ENCODE data around the gene ZBED5.
"Not testable (repeated sequence)": the region's sequence is repeated elsewhere in the genome, so short reads cannot be mapped to it uniquely, and the experiment has no call there.

ZBED5 gene

DNA sequence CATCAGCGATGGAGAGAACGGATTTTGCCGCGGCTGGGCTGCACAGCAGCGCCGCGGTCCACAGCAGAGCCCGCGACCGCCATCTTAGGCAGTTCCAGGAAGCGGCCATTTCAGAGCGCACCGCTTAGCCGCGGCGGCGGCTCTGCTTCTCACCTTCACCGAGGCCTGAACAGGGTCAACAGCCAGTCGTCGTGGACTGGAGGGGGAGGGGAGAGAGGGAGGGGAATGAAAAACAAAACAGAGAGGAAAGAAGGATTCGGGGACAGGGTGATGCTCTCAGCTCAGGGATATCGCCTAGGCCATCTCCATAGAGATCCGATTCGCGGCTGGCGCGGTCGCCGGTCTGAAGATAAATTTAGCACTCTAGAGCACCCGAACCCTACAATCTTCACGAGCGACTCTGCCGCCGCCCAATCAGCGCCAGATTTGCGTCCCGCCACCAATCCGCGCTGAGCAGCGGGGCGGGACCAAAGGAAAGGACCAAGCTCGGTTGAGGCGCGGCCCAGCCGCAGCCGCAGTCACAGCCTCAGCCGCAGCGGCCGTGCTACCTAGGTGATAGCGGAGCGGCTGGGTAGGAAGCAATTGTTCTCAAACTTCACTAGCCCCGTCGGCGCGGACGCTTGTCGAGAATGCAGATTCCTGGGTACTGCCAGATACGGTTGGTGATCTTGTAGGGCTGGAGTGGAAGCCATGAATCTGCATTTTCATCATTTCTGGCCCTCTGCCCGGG lies at the start of gene ZBED5:
TSS of gene ZBED5 (minus strand) at position 345 of the 730 bp plus-strand sequence. CDS start 3,108 bp downstream, outside the sequence.
- DNase-seq (ENCODE audit: low read depth): peak; percentile 96

DNA sequence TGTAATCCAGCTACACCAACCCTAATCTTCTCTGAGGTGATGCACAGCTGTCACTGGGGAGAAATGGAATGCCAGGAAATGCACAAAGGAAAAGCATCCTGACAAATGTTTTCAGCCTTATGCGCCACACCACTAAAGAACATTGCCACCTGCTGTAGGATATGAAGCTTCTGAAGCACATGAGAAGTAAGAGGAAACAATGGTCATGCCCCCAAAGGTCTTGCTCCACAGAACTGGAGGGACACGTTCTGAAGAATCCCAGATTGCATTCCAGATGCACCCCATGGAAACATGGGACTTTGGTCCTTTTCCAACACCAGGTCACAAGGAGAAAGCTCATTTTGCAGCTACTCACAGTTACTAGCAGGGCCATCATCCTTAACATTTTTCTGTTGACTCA lies 48.7 kb upstream of the ZBED5 start:
- DNase-seq (ENCODE audit: low read depth): peak; percentile 64

DNA sequence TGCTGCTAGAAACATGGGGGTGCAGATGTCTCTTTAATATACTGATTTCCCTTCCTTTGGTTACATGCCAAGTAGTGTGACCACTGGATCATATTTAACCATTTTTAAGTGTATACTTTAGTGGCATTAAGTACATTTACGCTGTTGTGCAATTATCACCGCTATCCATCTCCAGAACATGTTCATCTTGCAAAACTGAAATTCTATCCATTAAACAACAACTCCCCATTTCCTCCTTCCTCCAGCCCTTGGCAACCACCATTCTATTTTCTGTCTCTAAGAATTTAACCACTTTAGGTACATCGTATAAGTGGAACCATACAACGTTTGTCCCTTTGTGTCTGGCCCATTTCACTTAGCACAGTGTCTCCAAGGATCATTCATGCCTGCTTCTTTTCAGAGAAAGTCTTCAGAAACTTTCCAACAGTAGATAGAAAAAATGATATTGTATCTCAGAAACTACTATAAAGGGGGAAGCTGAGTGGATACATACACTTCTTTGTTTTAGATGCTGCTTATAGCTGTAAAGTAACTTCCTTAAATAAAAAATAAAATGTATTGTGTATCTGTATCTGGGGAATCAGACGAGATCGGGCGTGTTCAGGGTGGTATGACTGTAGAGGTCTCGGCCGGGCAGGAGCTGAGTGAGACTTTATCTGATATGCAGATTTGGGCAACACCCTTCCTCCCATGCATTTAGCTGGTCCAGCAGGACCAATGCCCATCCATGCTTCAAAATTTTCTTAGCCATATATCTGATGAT lies 44.6 kb upstream of the ZBED5 start:
- no peak for DNase-seq (ENCODE audit: low read depth)

DNA sequence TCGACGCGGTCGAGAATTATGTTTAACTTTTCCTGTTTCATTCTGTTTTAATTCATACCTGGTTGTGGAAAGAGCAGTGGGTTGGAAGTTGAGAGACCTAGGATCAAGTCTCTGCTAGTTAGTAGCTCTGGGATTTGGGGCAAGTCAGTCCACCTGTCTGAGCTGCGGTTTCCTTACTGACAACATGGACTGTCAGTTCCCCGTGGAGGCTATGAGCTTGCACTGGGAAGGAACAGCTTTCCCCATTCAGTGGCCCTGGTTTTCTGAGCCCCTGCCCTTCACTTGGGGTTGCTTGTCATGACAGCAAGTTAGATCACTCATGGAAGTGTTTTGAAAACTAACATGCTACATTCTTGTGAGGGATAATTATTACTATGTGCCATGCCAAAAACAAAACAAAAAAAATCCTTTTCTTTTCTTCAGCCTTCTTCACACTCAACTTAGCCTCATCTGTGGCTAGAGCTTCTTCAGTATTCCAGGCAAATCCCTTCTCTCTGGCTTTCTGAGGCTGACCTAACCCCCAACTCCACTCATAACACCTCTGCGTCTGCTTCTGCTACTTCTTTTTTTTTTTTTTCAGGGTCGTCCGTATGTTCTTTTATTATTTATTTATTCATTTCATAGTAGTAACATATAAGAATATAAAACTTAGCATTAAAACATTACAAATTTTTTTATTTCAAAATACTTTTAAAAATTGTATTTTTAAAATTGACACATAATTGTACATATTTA lies 43.0 kb upstream of the ZBED5 start:
- no peak for DNase-seq (ENCODE audit: low read depth)

DNA sequence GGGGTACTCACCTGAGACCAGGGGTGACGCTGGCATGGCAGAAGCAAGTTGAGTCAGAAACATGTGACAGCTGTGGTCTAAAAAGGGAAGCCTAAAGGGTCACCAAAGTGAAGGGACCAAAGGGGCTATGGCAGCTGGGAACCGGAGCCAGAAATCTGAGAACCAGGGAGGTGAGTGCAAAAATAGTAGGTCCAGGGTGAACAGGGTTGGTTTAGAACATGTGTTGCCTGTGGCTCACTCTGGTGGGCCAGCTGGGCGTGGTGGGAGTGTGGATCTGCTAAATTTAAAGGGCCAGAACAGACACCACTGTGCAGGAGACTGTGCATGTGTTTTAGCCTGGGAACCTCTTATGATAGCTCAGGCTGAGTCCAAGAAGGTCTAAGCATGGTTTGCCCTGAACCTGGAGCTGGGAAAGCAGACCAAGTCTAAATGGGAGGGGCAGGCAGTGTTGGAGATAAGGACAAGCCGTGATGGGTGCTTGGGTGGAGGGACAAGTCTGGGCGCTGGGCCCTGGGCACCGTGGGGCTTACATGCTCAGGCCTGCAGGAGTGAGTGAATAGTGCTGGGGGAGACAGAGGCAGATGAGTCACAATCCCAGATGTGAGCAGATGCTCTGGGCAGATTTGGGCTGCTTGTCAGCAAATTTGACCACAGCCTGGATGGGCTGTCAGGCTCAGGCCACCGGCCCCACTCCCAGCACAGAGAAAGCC lies 41.4 kb upstream of the ZBED5 start:
- DNase-seq (ENCODE audit: low read depth): no peak

DNA sequence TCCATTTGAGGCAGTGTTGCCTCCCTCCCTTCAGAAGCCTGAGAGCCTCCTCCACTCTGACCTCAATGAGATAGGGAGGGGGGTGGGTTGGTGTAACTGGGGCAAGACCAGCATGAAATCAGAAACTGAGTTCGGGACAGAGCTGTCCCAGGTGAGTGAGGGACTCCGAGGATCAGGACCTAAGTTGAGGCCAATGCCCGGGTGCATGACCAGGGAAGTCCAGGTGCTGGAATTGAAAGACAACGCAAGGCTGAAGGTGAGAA lies 40.8 kb upstream of the ZBED5 start:
- no peak for DNase-seq (ENCODE audit: low read depth)

DNA sequence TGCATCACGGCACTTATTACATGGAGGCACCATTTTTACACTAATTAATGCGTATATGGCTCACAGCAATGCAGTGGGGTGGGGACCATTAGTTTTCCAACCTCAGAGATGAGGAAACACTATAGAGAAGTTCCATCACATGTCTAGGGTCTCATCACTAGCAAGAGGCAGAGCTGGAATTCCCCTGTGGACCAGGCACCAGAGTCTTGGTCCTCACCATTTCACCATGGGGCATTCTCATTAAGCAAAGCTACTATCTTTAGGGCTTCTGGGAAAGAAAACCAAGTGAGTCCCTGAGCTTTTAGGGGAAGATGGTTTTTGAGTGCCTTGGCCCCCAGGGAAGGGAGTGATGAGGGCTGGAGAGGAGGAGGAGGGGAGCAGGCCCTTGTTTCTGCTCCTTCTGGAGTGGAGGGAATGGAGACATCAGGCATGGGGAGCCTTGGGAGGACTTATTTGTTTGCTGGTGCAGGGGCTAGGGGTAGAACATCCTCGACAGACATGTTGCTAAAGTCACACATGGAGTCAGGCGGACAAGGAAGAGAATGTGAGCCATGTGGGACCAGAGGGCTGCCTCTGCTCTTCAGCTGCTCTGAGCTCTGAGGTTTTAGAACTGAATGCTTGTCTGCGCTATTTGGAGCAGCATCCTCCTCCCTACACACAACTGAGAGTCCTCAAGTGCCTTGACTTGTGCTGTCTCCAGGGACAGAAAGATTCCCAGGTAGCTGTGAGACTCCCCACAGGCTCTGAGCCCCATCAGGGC lies 40.3 kb upstream of the ZBED5 start:
- DNase-seq (ENCODE audit: low read depth): no peak

DNA sequence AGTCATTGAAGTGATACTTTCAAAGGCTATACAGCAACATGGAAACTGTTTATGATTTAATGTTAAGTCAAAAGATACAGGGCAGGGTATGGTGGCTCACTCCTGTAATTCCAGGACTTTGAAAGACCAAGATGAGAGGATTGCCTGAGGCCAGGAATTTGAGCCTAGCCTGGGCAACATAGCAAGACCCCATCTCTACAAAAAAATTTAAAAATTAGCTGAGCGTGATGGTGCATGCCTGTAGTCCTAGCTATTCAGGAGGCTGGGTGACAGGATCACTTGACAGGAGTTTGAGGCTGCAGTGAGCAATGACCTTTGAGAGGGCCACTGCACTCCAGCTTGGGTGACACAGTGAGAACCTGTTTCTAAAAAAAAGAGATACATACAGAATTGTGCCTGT lies 39.3 kb upstream of the ZBED5 start:
- no peak for DNase-seq (ENCODE audit: low read depth)

DNA sequence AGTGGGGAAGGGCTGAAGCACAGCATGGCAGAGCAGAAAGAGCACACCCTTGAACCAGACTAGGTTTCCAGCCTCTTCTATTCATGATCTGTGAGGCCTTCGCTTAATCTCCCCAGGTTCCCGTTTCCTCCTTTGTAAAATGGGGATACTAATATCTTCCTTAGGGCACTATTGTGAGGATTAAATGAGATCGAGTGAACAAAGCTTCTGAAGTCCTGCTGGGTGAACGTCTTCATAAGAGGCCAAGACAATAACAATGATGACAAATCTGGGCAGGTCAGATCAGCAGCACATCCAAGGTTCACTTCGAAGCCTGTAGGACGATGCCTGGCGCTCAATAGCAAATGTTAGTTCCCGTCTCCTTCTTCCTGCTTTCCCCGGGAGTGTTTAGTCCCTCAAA lies 38.6 kb upstream of the ZBED5 start:
- DNase-seq (ENCODE audit: low read depth): no peak

DNA sequence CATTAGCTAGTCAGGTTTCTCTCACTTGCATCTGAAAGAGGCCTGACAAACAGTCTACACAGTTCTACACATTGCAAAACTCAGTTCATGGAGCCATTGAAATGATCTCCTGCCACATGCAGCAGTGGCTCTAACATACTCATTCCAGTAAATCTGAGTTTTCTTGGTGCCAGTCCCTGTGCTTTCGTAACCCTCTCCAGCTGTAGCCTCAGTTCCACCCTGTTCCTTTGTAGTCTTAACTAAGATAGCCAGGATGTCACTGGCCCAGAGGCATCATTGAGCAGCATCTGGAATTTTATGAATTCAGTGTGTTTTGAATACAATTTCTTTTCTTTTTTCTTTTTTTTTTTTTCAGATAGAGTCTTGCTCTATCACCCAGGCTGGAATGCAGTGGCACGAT lies 37.4 kb upstream of the ZBED5 start:
- DNase-seq (ENCODE audit: low read depth): no peak

DNA sequence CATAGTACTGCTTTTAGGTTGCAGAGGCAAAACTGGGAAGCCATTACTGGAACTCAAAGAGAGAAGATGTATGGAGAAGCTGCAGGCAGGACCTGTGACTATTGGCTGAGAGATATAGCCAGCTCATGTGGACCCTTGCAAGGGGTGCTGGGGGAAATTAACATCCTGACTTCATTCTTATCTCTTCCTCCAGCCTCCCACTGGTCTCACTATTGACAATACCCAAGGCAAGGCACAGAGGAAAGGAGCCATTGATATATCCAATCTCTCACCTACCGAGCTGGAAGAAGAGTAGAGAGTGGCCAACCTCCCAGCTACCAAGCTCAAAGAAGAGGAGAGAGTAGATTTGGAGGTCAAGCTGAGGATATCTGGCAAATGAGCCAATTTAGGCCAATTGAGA lies 36.8 kb upstream of the ZBED5 start:
- DNase-seq (ENCODE audit: low read depth): no peak

DNA sequence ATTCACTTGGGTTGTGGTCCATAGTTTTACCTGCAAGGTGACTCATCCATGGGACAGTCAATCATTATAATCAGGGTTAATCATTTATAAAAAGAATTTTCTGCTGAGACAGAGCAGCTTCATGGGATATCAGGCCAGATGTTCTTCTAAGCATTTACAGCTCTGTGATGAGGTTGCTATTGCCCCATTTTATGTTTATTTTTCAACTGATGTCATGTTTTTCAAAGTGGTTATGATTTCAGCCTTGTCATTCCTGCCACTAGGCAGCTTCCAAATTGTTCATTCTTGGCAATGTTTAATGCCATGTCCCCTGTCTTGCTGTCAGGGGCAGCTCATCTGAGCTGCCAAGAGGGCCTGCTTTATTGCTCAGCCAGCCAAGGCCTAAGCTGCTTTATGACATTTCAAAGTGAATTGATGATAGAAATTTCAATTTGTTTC lies 35.9 kb upstream of the ZBED5 start:
- DNase-seq (ENCODE audit: low read depth): no peak

DNA sequence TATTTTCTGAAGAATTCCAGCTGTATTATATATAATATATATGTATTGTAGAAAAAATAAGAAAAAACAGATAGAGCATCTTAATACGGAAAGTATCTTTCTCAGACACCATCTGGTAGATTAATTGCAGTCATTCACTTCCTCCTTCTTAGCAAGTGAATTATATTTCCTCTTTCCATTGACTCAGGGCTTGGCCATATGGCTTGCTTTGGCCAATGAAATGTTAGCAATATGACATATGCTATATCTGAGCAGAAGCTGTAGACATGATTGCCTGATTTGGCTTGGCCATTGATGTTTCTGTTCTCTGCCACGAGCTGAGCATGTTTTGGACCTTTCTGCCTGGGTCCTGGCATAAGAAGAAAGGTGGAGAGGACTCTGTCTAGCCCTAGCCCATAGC lies 34.4 kb upstream of the ZBED5 start:
- DNase-seq (ENCODE audit: low read depth): no peak

DNA sequence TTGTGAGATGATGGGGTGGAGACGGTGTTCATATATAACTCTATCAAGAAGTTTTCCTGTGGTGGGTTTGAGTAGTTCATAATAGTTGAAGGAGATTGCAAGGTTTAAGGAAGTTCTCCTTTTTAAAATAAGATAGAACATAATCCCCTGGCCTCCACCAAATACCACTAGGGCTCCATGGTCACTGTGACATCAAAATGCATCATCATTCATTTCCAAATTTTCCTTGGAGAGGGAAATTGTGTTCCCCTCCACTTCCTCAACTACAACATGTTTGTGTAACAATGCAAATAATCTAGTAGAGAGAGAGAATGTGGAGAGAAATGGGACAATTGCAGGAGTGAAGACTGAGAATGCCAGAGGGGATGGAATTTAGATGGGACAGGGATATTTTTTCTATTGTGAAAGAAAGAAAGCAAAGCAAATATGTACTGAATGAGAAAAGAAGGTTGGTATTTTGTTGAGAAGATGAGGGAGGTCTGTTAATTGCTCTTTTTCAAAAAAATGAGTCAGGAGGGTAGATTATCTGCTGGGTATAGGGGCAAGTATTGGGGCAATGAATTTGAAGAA lies 33.4 kb upstream of the ZBED5 start:
- DNase-seq (ENCODE audit: low read depth): no peak

DNA sequence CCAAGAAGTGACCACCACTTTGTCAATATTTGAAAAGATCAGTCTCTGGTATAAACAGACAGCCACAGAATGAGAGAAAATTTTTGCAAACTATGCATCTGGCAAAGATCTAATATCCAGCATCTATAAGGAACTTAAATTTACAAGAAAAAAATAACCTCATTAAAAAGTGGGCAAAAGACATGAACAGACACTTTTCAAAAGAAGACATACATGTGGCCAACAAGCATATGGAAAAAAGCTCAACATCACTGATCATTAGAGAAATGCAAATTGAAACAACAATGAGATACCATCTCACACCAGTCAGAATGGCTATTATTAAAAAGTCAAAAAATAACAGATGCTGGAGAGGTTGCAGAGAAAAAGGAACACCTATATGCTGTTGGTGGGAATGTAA lies 32.2 kb upstream of the ZBED5 start:
- DNase-seq (ENCODE audit: low read depth): not testable (repeated sequence)

DNA sequence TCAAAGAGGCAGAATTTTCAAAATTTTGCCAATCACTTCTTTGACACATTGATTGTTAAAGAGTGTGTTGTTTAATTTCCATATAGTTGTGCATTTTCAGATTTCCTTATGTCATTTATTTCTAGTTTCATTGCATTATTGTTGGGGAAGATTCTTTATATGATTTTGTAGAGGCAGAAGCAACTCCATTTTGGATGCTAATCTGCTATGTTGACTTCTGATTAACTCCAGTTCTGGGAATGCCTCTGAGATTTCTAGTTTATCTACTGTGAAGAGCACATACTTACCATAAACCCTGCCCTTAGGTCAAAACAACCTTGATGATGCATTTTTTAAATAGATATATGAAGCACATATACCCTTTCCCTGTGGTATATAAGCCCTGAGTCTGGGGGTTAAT lies 29.5 kb upstream of the ZBED5 start:
- DNase-seq (ENCODE audit: low read depth): no peak

DNA sequence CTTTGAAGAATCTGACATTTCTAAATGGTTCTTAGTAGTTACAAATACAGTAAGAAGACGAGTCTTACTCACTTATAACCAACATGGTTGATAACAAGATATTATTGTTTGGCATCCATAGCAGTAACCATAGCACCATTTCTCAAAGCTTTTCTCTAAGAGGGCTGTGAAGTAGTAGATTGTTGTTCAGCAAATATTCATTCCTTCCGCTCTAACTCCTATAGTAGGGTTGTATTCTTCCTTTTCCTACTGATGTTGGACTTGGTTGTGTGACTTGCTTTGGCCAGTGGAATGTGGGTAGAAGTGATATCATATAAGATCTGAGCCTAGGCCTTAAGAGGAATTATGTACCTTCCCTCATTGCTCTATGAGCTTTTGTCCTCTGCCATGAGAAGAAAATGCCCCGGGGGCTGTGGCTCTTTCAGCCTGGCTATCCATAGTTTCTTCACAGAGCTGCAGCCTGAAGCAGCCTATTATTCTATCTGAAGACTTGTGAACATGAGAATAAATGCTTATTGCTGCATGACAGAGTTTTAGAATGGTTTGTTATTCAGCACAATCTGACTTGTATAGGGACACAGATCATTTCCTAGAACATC lies 28.9 kb upstream of the ZBED5 start:
- DNase-seq (ENCODE audit: low read depth): no peak

DNA sequence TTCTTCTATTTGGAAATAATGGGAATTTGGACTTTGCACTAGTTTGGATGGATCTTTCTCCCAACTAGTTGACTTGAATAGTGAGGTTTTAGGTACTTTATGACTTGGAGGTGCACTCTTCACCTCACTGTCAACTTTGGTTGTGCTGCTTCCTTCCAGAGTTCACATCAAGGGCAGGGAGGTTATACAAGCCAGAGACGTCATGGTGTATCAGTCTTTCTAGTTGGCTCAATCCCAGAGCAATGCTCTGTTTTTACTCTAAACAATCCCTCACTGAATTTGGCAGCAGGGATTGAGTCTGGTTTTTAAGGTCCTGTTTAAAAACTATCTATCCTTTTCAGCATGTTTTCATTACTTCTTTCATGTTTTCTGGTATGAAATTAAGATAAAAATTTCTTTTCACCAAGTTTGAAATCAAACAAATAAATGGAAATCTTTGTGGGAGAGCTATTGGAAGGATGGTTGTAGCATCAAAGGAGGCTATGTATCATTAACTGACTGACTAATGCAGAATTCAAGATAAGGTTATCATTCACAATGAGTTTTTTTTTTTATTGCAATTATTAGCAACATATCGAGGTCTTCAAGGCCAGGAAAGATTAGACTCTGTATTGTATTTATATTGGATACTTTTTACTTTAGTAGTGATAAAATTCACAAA lies 28.0 kb upstream of the ZBED5 start:
- no peak for DNase-seq (ENCODE audit: low read depth)

DNA sequence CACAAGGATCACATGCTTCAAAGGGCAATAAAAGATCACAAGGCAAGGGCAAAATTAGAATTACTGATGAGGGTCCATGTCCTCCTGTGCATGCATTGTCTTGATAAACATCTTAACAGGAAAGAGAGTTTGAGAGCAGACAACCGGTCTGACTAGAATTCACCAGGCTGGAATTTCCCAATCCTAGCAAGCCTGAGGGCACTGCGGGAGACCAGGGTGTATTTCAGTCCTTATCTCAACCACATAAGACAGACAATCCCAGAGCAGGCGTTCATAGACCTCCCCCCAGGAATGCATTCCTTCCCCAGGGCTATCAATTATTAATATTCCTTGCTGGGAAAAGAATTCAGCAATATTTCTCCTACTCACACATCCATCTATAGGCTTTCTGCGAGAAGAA lies 26.4 kb upstream of the ZBED5 start:
- DNase-seq (ENCODE audit: low read depth): not testable (repeated sequence)

DNA sequence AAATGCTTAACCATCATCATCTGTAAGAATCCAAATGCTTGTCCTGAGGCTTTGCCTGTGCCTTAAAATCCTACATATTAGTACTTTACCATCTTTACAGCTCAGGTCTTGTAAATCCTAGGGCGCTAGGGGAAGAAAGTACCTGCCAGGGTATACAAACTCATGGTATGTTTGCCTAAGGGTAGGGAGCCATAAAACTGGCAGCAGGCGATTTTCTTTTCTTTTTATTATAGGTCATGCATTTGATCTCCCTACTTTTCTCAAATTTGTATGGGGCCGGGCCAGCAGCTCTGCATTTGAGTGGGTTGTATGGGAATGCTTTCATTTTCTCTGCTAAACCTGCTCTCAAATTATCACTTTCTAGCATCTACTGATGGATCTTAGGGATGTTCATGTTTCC lies 24.0 kb upstream of the ZBED5 start:
- DNase-seq (ENCODE audit: low read depth): no peak
